Activated T-helper 17 cell treated with anti-CD3 and anti-CD28 coated beads, Interleukin-2, amount 50 U/mL, for 72 hours (primary cell): ENCODE measurements around the gene VWA8. TPM values are rescaled to one million over a fixed set of nuclear protein-coding genes. Genes with fewer than 3 reads are reported as not detected.
"Not testable (repeated sequence)": the region's sequence is repeated elsewhere in the genome, so short reads cannot be mapped to it uniquely, and the experiment has no call there.

Experiments used
- ATAC-seq: fragments of 150-1000 bp; cut with Tn5 transposase; replicated peaks from 2 replicates; pipeline ENCODE4 v1.10.0; 2021; ENCODE audit warnings: mild to moderate bottlenecking, moderate library complexity
- H3K27ac Mint-ChIP-seq: one replicate; pipeline ENCODE4 v1.8.0; 2022; ENCODE audit warnings: mixed read lengths
- H3K27me3 Mint-ChIP-seq: one replicate; pipeline ENCODE4 v1.8.0; 2022; ENCODE audit warnings: mixed read lengths
- H3K36me3 Mint-ChIP-seq: one replicate; pipeline ENCODE4 v1.8.0; 2022; ENCODE audit warnings: low read depth, mild to moderate bottlenecking, mixed read lengths
- H3K4me1 Mint-ChIP-seq: one replicate; pipeline ENCODE4 v1.8.0; 2022; ENCODE audit warnings: mixed read lengths
- H3K4me3 Mint-ChIP-seq: one replicate; pipeline ENCODE4 v1.8.0; 2022; ENCODE audit warnings: mild to moderate bottlenecking, mixed read lengths
- H3K9me3 Mint-ChIP-seq: one replicate; pipeline ENCODE4 v1.8.0; 2022; ENCODE audit warnings: mixed read lengths
- total RNA-seq, 2 donors: library from RNA; stranded (reverse); gene quantifications; one replicate each; pipeline ENCODE4 v1.2.3, GENCODE V29; 2022

VWA8 gene
- total RNA-seq, 2 donors from 2014 or later, result 7.4 to 11.2 TPM

DNA sequence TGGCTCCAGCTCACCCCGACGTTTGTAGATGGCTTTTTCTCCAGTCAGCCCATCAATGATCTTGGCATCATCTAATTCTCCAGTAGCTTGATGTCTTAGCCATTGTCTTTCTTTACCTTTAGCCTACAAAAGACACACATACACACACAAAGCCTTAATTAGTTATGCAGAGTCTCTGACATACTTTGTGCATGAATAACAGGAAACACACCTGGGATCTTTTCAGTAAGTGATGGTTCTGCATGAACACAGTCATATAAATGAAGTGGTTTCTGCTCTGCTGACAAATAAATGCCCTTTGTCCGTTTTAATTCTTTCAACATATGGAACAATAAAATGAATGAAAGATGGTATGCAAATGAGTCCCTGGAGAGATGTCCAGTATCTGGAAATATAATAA lies 370.3 kb downstream of the VWA8 start:
- H3K9me3 Mint-ChIP-seq, result no peaks in the 10 kb centered on the region
- no peak overlapping the region for H3K4me3 Mint-ChIP-seq
- H3K27me3 Mint-ChIP-seq, result no peaks in the 10 kb centered on the region
- H3K4me1 Mint-ChIP-seq, result peaks cover 5% of the 10 kb centered on the region
- H3K27ac Mint-ChIP-seq, result peak overlapping the region; percentile 80
- no peak for ATAC-seq
- peaks cover 14% of the 10 kb centered on the region for H3K36me3 Mint-ChIP-seq

DNA sequence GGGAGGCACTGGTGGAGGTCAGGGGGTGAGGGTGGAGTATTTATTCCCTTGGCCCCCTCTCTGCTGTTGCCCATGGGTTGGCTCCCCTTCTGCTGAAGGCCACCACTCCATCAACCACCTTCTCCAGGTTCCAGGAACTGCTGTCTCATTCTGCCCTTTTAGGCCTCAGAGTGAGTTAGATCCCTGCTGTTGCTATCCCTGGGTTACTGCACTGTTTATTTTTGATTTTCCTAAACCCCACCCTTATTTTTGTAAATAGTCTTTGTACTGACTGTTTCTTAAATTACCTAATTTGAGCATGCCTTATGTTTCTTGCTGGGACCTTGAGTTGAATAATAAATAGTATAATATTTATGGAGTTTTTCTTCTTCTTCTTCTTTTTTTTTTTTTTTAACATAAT lies 370.8 kb downstream of the VWA8 start:
- peaks cover 5% of the 10 kb centered on the region for H3K4me1 Mint-ChIP-seq
- ATAC-seq, result no peak
- H3K27me3 Mint-ChIP-seq, result no peaks in the 10 kb centered on the region
- H3K4me3 Mint-ChIP-seq, result no peak overlapping the region
- peak overlapping the region; percentile 80 for H3K27ac Mint-ChIP-seq
- H3K36me3 Mint-ChIP-seq, result peaks cover 17% of the 10 kb centered on the region
- no peaks in the 10 kb centered on the region for H3K9me3 Mint-ChIP-seq

DNA sequence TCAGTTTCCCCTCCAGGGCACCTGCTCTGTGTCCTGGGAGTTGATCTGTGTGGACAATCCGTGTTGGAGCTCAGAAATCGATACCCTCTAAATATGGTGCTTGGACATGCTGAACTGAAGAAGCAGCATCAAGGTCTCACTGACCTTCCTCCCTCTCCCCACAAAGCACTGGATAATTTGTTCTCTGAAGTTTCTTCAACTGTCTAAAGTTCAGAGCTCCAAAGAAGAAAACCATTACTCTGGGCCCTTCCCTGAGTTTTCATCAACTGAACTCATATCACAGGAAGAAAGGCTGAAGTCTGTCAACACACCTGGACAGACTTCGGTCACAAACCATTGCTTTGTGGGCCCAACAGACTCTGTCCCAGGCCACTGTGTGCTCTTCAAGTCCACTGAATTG lies 371.5 kb downstream of the VWA8 start:
- no peak for ATAC-seq
- Mint-ChIP-seq H3K4me1 (peaks cover 5% of the 10 kb centered on the region), H3K27me3 (no peaks in the 10 kb centered on the region), H3K9me3 (no peaks in the 10 kb centered on the region), H3K4me3 (no peak overlapping the region), H3K27ac (peak overlapping the region; percentile 80), H3K36me3 (peaks cover 23% of the 10 kb centered on the region)

DNA sequence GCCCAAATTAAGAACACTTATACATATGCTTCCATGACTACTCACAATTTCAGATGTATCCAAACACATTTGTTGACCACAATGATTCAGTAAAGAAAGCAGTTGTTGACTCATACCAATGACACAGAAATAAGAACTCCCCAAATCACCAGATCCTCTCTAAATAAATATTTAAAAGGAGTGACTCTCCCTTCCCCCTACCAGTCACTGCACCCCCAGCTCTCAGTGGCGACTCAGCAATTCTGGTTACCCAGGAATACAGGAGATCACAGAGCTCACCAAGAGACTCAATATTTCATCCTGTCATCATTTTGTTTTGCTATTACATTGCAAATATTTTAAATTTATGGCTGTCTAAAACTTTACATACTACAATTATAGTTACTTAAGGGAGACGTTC lies 372.0 kb downstream of the VWA8 start:
- H3K4me3 Mint-ChIP-seq, result peak overlapping the region; percentile 11
- peak overlapping the region; percentile 80 for H3K27ac Mint-ChIP-seq
- no peaks in the 10 kb centered on the region for H3K27me3 Mint-ChIP-seq
- ATAC-seq, result peak; percentile 97
- H3K36me3 Mint-ChIP-seq, result peaks cover 25% of the 10 kb centered on the region
- H3K4me1 Mint-ChIP-seq, result peaks cover 5% of the 10 kb centered on the region
- no peaks in the 10 kb centered on the region for H3K9me3 Mint-ChIP-seq

DNA sequence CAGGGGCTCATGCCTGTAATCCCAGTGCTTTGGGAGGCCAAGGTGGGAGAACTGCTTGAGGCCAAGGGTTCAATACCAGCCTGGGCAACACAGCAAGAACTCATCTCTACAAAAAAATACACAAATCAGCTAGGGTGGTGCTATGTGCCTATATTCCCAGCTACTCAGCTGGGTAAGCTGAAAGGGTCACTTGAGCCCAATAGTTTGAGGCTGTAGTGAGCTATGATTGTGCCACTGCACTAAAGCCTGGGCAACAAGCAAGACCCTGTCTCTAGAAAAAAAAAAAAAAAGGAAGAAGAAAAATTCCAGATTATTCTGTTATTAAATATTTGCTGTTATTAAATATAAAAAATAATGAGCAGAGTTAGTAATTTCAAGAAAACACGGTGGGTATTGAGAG lies 372.5 kb downstream of the VWA8 start:
- H3K36me3 Mint-ChIP-seq, result peaks cover 29% of the 10 kb centered on the region
- H3K4me1 Mint-ChIP-seq, result peaks cover 5% of the 10 kb centered on the region
- H3K9me3 Mint-ChIP-seq, result no peaks in the 10 kb centered on the region
- H3K27me3 Mint-ChIP-seq, result no peaks in the 10 kb centered on the region
- no peak for ATAC-seq
- H3K4me3 Mint-ChIP-seq, result no peak overlapping the region
- peak overlapping the region; percentile 80 for H3K27ac Mint-ChIP-seq

DNA sequence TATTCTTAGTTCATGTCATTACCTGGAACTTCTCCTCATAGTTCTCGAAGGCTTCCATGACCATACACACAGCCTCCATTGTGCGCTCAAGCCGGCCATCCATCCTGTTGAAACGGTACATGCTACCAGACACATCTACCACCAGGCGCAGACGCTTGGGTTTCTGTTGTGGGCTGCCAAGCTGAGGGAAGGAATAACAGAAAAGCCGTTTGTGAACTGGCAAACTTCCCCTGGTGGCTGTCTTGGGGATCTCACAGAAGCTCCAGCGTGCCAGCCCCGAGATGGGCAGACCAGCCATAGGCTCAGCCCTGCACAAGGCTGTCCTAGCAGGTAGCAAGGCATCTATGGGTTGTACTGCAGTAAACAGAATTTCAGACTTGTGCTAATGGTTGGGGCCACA lies 373.4 kb downstream of the VWA8 start:
- Mint-ChIP-seq H3K4me3 (no peak overlapping the region), H3K4me1 (peaks cover 5% of the 10 kb centered on the region), H3K27me3 (no peaks in the 10 kb centered on the region), H3K27ac (peak overlapping the region; percentile 38), H3K36me3 (peaks cover 29% of the 10 kb centered on the region), H3K9me3 (no peaks in the 10 kb centered on the region)
- no peak for ATAC-seq

DNA sequence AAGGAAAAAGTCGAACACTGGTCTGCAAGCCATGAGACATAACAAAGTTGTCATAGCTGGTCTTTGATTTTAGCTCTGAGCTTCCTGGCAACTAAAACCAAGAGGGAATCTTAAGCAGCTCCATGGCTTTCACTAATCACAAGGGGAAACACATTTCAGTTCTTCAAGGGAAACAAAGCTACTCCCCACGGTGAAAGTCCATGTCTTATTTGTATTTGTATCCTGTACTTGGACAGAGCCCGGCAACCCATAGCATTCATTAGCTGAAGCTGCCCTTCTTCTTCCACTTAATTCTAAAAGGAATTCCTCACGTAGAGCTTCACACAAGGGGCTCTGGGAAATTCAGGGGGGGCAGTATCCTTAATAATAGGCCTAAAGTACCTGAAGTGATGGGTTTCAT lies 374.7 kb downstream of the VWA8 start:
- no peaks in the 10 kb centered on the region for H3K9me3 Mint-ChIP-seq
- ATAC-seq, result no peak
- H3K27me3 Mint-ChIP-seq, result no peaks in the 10 kb centered on the region

DNA sequence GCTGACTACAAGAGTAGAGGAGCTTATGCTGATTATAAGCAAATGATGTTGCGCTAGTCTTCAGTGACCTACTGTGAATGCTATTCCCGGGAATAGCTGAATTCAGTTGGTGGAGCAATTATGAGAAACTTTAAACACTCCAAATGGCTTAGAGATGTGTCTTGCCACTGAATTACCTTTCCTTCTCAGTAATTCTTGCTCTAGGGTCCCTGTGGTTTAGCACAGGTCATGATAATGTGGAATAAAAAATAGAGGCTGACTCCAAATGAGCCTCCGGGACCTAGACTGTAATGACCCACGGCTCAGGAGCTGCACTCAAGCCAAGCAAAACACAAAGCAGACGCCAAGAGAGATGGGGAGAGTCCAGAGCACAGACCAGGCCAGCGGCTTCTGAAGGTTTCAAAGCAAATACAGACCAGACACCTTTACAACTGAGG lies 378.9 kb downstream of the VWA8 start:
- H3K27me3 Mint-ChIP-seq, result no peaks in the 10 kb centered on the region
- no peaks in the 10 kb centered on the region for H3K9me3 Mint-ChIP-seq
- H3K4me1 Mint-ChIP-seq, result no peaks in the 10 kb centered on the region
- peak overlapping the region; percentile 59 for H3K27ac Mint-ChIP-seq
- ATAC-seq, result no peak
- peaks cover 15% of the 10 kb centered on the region for H3K36me3 Mint-ChIP-seq
- H3K4me3 Mint-ChIP-seq, result no peak overlapping the region

More for the DNA sequence above, 374.7 kb downstream of the VWA8 start:
- peaks cover 29% of the 10 kb centered on the region for H3K36me3 Mint-ChIP-seq
- H3K4me1 Mint-ChIP-seq, result peaks cover 5% of the 10 kb centered on the region
- H3K4me3 Mint-ChIP-seq, result no peak overlapping the region
- H3K27ac Mint-ChIP-seq, result no peak overlapping the region

DNA sequence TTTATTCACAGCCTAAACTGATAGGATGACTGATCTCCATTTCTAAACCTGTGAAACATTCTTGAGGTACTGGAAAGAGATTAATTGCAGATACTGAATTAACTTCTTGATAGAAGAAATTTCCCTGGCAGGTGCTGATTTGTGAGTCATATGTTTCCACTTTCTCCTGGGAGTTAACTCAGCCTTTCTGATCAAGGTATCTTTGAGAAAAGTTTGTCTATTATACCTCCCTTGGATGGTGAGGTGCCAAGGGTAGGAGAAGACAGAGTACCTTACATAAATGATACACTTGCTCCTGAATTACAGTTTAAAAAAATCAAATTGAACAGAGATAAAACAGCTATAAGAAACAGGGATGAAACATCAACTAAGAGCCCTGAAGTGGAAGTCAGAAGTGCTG lies 380.6 kb downstream of the VWA8 start:
- H3K9me3 Mint-ChIP-seq, result no peaks in the 10 kb centered on the region
- H3K27me3 Mint-ChIP-seq, result no peaks in the 10 kb centered on the region
- ATAC-seq, result no peak
- H3K4me3 Mint-ChIP-seq, result no peak overlapping the region
- peaks cover 19% of the 10 kb centered on the region for H3K36me3 Mint-ChIP-seq
- no peak overlapping the region for H3K27ac Mint-ChIP-seq
- H3K4me1 Mint-ChIP-seq, result peaks cover 4% of the 10 kb centered on the region

DNA sequence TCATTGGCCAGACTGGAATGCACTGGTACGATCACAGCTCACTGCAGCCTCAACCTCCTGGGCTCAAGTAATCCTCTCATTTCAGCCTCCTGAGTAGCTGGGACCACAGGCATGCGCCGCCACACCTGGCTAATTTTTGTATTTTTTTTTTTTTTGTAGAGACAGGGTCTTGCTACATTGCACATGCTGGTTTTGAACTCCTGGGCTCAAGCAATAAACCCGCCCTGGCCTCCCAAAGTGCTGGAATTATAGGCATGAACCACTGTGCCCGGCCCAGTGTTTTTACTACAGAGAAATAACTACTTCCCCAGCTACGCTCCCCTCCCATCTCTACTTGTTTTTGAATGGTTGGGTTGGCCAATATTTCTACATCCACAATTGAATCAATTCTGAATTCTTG lies 381.0 kb downstream of the VWA8 start:
- H3K27ac Mint-ChIP-seq, result no peak overlapping the region
- ATAC-seq, result no peak
- H3K27me3 Mint-ChIP-seq, result no peaks in the 10 kb centered on the region
- H3K9me3 Mint-ChIP-seq, result no peaks in the 10 kb centered on the region
- H3K36me3 Mint-ChIP-seq, result peaks cover 19% of the 10 kb centered on the region
- H3K4me3 Mint-ChIP-seq, result no peak overlapping the region
- H3K4me1 Mint-ChIP-seq, result peaks cover 4% of the 10 kb centered on the region

DNA sequence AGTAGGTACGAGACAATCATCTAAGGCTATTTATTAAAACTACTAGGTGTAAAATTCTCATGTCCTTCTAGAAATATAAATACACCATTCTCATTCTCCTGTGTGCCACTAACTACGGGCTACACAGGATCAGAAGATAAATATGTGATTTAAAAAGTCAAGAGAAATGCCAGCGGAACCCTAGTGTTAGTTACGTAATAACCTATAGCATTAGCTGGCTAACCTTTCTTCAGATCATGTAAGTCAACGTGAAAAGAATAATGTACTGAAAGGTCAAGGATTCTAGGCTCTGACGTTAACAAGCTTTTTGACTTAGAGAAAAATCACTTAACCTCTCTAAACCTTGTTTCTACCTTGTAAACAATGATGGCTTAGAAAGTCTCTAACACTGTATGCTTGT lies 381.7 kb downstream of the VWA8 start:
- Mint-ChIP-seq H3K4me1 (peaks cover 4% of the 10 kb centered on the region), H3K36me3 (peaks cover 22% of the 10 kb centered on the region), H3K4me3 (no peak overlapping the region), H3K27me3 (no peaks in the 10 kb centered on the region), H3K9me3 (no peaks in the 10 kb centered on the region), H3K27ac (no peak overlapping the region)
- no peak for ATAC-seq

DNA sequence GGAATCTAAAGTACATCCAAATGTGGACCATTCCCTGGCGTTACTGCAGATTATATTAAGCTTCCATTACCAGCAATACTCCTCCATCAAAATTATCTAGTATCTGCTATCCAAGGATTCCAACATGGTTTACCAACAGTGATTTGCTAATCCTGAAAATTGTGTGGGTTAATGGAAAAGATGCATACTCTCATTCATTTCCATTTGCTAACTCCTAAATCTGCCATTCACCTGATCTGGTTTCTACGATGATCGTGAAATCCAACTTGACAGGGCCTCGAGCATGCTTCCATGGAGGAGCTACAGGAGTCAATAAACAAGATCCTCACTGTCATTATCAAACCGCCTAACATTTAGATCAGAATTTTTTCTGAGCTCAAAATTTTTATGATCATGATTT lies 382.5 kb downstream of the VWA8 start:
- Mint-ChIP-seq H3K4me3 (no peak overlapping the region), H3K36me3 (peaks cover 19% of the 10 kb centered on the region), H3K27me3 (no peaks in the 10 kb centered on the region), H3K4me1 (peaks cover 4% of the 10 kb centered on the region), H3K9me3 (no peaks in the 10 kb centered on the region), H3K27ac (peak overlapping the region; percentile 44)
- ATAC-seq, result no peak

DNA sequence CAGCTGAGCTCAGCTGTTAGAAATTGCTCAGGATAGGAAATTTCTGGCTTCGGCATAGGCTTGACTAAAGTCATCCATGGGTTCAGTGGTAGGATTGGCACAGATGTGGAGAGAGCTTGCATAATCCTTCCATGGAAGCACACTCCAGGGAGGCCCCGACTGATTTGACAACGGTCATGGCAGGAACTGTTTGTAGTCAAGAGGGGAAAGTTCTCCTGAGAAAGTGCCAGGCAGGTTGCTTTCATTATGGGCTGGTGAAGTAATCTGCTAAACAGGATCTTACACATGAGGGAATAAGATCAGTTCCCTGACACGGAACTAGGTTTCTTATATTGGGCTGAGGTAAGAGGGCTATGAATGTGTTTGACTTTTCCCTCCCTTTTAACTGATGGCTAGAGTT lies 383.5 kb downstream of the VWA8 start:
- Mint-ChIP-seq H3K27me3 (no peaks in the 10 kb centered on the region), H3K27ac (peak overlapping the region; percentile 44), H3K4me1 (peaks cover 4% of the 10 kb centered on the region), H3K4me3 (no peak overlapping the region), H3K36me3 (peaks cover 19% of the 10 kb centered on the region), H3K9me3 (no peaks in the 10 kb centered on the region)
- ATAC-seq, result no peak

DNA sequence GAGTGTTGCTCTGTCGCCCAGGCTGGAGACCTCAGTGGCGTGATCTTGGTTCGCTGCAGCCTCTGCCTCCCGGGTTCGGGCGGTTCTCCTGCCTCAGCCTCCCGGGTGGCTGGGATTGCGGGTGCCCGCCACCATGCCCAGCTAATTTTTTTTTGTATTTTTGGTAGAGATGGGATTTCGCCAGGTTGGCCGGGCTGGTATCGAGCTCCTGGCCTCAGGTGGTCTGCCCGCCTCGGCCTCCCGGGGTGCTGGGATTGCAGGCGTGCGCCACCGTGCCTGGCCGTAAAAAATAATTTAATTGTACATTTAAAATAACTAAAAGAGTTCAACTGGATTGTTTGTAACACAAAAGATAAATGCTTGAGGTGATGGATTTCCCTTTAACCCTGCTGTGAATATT lies 387.3 kb downstream of the VWA8 start:
- H3K27me3 Mint-ChIP-seq, ATAC-seq, H3K9me3 Mint-ChIP-seq, H3K27ac Mint-ChIP-seq, H3K4me1 Mint-ChIP-seq, H3K4me3 Mint-ChIP-seq: not testable (repeated sequence)
- peaks cover 19% of the 10 kb centered on the region for H3K36me3 Mint-ChIP-seq

DNA sequence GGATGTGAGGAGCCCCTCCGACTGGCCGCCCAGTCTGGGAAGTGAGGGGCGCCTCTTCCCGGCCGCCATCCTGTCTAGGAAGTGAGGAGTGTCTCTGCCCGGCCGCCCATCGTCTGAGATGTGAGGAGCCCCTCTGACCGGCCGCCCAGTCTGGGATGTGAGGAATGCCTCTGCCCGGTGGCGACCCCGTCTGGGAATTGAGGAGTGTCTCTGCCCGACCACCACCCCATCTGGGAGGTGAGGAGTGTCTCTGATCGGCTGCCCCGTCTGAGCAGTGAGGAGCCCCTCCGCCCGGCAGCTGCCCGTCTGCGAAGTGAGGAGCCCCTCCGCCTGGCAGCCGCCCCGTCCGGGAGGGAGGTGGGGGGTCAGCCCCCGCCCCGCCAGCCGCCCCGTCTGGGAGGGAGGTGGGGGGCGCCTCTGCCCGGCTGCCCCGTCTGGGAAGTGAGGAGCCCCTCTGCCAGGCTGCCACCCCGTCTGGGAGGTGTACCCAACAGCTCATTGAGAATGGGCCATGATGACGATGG lies 389.0 kb downstream of the VWA8 start:
- not testable (repeated sequence) for H3K9me3 Mint-ChIP-seq, H3K4me1 Mint-ChIP-seq, ATAC-seq, H3K27ac Mint-ChIP-seq, H3K27me3 Mint-ChIP-seq, H3K4me3 Mint-ChIP-seq
- H3K36me3 Mint-ChIP-seq, result peaks cover 19% of the 10 kb centered on the region

DNA sequence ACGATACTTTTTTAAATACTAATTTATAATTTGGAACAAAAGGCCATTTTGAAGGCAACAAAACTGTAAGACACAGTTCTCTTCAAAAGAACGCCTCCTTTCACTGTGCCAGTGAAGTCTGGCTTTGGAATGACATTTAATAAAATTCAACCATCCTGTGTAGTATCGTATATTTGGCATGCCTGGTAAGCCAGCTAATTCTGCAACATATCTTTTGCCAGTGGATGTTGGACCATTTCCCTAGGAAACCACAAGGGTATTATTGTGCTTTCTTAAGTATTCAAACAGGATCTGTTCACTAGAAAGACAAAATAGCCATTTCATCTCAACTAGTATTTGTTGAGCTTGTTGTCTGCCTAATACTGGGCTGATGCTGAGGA lies 391.9 kb downstream of the VWA8 start:
- H3K4me3 Mint-ChIP-seq, result no peak overlapping the region
- H3K27ac Mint-ChIP-seq, result no peak overlapping the region
- H3K9me3 Mint-ChIP-seq, result no peaks in the 10 kb centered on the region
- H3K27me3 Mint-ChIP-seq, result no peaks in the 10 kb centered on the region
- H3K36me3 Mint-ChIP-seq, result peaks cover 6% of the 10 kb centered on the region
- no peaks in the 10 kb centered on the region for H3K4me1 Mint-ChIP-seq
- no peak for ATAC-seq
